GM21528 (cell line): ENCODE measurements around the gene TIMM22.
"Not testable (repeated sequence)": the region's sequence is repeated elsewhere in the genome, so short reads cannot be mapped to it uniquely, and the experiment has no call there.

Source experiments
- ATAC-seq: cut with Tn5 transposase; IDR thresholded peaks from one replicate; pipeline ENCODE4 v1.9.1; 2021; ENCODE audit warnings: mild to moderate bottlenecking, moderate library complexity; ENCODE audit not compliant: unreplicated experiment, low FRiP score

The TIMM22 gene

DNA sequence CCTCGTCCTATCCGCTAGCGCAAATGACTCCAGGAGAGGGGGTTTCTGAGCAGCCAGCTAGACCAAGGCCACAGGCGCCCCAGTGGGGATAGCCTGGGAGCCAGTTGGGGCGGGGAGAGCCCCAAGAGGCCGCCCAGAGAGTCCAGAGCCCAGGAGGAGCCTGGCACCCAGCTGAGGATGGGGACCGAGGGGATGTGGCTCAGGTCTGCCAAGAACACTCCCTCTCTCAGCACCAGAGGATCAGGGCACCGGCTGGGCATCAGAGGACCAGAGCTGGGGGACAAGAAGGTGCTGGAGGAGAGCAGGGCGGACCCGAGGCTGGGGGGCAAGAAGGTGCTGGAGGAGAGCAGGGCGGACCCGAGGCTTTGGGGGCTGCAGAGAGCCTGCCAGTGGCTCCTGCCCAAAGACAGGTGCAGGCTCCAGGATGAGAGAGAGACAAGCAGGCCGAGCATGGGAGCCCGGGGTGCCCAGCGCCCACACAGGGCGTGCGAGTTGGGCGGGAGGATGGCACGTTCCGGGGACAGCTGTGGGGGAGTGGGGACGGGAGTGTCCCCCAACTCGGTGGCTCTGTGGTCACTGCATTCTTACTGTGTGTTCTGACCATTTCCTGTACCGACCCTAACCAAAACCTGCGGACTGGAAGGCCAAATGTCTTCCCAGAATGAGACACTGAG lies 39.4 kb downstream of the TIMM22 start:
- no peak for ATAC-seq

- no peak for ATAC-seq
These were observed 39.9 kb downstream of the TIMM22 start for GRCh38 chr17:1036845-1037237.

GRCh38 chr17:1037238-1037879 lies 40.4 kb downstream of the TIMM22 start:
- no peak for ATAC-seq

- ATAC-seq, result no peak
These were observed 41.7 kb downstream of the TIMM22 start for GRCh38 chr17:1038459-1039122.

GRCh38 chr17:1039123-1039507 lies 42.2 kb downstream of the TIMM22 start:
- no peak for ATAC-seq

DNA sequence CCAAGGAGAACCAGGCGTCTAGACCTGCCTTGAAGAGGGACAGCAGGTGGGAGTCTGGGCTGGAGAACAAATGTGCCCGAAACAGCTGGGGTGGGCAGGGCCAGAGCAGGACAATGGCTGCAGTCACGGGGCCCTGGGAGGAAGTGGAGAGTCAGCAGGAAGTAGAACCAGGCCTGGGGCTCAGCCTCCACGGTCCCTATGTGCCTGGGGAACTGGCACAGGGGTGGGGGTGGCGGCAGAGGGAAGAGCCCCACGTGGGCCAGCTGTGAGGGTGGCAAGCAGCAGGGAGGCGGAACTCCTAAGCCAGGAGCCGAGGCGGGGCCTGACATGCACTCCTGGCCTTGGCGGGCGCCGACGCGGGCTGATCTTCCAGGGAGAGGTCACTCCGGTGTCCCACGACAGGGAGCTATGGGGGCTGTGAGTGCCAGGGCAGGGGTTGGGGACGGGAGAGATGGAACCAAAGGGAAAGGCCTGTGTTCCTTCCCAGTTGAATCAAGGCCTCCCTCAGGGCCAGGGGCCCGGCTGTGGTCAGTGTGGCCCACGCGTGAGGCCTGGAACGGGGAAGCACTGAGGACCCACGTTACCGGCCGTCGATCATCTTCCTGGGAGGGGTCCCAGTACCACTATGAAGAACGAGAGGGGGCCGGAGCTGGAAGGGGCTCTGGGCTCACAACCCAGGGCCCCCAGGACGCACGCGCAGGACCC lies 42.7 kb downstream of the TIMM22 start:
- no peak for ATAC-seq

DNA sequence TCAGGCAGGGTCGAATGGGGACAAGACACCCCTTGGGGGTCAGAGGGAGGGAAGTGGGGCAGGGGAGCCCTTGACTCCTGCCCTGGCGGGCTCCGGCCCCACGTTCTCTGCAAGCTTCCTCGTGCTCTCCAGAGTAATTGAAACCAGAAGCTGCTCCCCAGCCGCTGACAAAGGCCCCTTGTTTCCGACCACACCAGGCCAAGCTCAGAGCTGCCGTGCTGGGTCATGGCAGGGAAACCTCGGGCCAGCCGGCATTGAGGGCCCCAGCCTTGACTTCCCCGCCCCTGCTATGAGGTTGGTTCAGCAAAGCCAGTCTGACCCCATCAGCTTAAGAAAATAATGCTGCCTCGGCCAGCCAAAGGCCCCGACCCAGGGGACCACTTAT lies 43.3 kb downstream of the TIMM22 start:
- no peak for ATAC-seq

GRCh38 chr17:1041746-1042145 lies 44.8 kb downstream of the TIMM22 start:
- ATAC-seq, result no peak

DNA sequence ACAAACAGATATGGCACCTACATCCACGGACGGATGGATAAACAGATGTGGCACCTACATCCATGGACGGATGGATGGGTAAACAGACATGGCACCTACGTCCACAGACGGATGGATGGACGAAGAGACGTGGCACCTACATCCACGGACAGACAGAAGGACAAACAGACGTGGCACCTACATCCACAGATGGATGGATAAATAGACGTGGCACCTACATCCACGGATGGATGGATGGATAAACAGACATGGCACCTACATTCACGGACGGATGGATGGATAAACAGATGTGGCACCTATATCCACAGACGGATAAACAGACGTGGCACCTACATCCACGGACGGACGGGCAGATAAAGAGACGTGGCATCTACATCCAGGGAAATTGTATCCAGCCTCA lies 45.6 kb downstream of the TIMM22 start:
- no peak for ATAC-seq

GRCh38 chr17:1043601-1044251 lies 46.8 kb downstream of the TIMM22 start:
- no peak for ATAC-seq

GRCh38 chr17:1044387-1045009 lies 47.6 kb downstream of the TIMM22 start:
- ATAC-seq, result not testable (repeated sequence)

DNA sequence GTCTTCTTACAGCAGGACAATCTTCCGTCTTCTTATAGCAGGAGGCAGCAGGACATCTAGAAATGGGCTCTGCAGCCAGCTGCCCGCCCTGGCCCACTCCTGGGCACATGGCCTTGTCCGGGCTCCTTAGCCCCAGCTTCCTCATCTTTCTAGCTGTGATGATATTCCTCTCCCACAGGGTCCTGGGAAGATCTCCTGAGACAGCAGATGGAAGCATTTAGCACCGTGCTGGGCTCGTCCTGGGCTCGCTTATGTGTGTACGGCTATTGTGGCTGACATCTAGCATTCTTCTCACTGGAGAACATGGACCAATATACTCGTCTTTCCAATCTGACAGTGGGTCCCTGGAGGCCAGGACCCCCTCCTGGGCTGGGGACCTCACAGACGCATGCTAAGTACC lies 48.5 kb downstream of the TIMM22 start:
- ATAC-seq, result no peak

GRCh38 chr17:1047177-1047878 lies 50.4 kb downstream of the TIMM22 start:
- ATAC-seq, result no peak

- no peak for ATAC-seq
These were observed 51.0 kb downstream of the TIMM22 start for GRCh38 chr17:1047879-1048470.

GRCh38 chr17:1048516-1049115 lies 51.7 kb downstream of the TIMM22 start:
- not testable (repeated sequence) for ATAC-seq

DNA sequence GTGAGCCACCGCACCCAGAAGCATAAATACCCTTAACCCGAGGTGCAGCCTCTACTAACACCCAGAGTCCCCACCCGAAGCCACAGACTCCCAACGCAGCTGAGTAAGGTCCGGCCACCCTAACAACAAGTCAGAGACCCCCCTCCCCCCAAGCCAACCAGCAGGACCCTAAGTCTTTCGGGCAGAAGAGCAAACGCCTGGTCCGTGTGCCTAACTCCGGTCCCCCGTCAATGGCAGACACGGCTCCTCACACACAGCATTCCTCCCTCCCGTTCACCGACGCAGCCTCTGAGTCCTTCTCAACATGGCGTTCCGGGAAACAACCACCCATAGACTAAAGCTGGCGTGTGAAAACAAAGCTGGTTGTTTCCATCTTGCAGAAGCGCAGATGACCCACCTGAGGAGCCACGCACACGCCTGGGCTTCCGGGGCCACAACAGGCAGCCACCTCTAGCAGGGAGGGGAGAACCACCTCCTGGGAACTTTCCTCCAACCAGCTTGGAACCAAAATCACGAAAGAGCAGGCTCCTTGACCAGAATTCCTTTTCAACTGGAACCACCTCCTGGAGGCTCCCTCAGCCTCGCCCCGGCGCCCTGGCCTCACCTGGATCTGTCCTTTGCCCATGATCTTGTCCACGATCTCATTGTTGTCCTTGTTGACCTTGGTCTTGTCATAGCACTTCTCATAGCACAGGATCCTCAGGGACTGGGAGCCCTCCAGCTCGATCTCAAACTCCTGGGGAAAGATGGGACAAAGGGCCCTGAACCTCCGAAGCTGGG lies 52.7 kb downstream of the TIMM22 start:
- ATAC-seq, result no peak

- no peak for ATAC-seq
These were observed 53.5 kb downstream of the TIMM22 start for GRCh38 chr17:1050246-1050995.
